A549 (cell line): ENCODE measurements around the gene MOB2. TPM values are rescaled to one million over a fixed set of nuclear protein-coding genes. Genes with fewer than 3 reads are reported as not detected.

Experiments used
- ATAC-seq, 2 experiments: fragments of 200-7000 bp in 1 of 2; fragments of >200 bp in 1 of 2; cut with Nextera tagmentation in 1 of 2; cut with Tn5 transposase in 1 of 2; 3 replicates each; pipeline versions ENCODE4 v1.8.0 to v1.9.1; 2018 to 2020; ENCODE audit warnings: mild to moderate bottlenecking in 1 of 2, moderate library complexity in 1 of 2
- CTCF ChIA-PET: fragments of 300-600 bp; sonication (Branson Sonifier 250); formaldehyde crosslinking; extraction: SDS; loops from one replicate; lab custom pipeline; 2021; ENCODE audit warnings: antibody characterized with exemption, inconsistent platforms; lab: Yijun Ruan, JAX
- POLR2A ChIA-PET: fragments of 350-600 bp; formaldehyde crosslinking; extraction: SDS; loops from one replicate; lab custom pipeline; 2021; ENCODE audit warnings: antibody characterized with exemption, inconsistent platforms; lab: Yijun Ruan, JAX
- DNase-seq, 2 experiments: peaks; one replicate each; pipeline versions ENCODE4 v3.0.0 to v3.0.0-alpha.2; 2011 to 2016; ENCODE audit warnings: low read depth in 1 of 2, low spot score in 1 of 2
- FAIRE-seq: peaks from 2 replicates; lab custom pipeline; 2011; peaks lifted over from hg19 to GRCh38; lab: Jason Lieb, UNC
- H3K27ac ChIP-seq, 2 experiments: fragments of >200 bp; sonication (Bioruptor Twin); formaldehyde crosslinking; 3 replicates each; pipeline ENCODE4 v1.5.1; 2016 to 2017
- H3K4me1 ChIP-seq: fragments of >200 bp; sonication (Bioruptor Twin); formaldehyde crosslinking; 3 replicates; pipeline ENCODE4 v1.6.1; 2016
- H3K4me2 ChIP-seq: fragments of >200 bp; sonication (Bioruptor Twin); formaldehyde crosslinking; 3 replicates; pipeline ENCODE4 v1.6.1; 2016
- H3K4me3 ChIP-seq: fragments of >200 bp; sonication (Bioruptor Twin); formaldehyde crosslinking; 3 replicates; pipeline ENCODE4 v1.5.1; 2016
- H3K9me3 ChIP-seq: fragments of >200 bp; sonication (Bioruptor Twin); formaldehyde crosslinking; 3 replicates; pipeline ENCODE4 v1.6.1; 2016
- CBX8 ChIP-seq: fragments of 200-600 bp; sonication (generic); IDR thresholded peaks from 2 replicates; pipeline ENCODE4 v1.6.1; 2016
- CEBPB ChIP-seq, 2 experiments: fragments of >200 bp in 1 of 2; sonication (Bioruptor Twin) in 1 of 2; formaldehyde crosslinking in 1 of 2; IDR thresholded peaks; 2 replicates each; pipeline ENCODE4 v1.6.1; 2012 to 2016
- CHD4 ChIP-seq: fragments of 200-600 bp; sonication (generic); IDR thresholded peaks from 2 replicates; pipeline ENCODE4 v1.6.1; 2016; ENCODE audit warnings: antibody characterized with exemption, mild to moderate bottlenecking, borderline replicate concordance
- EHMT2 ChIP-seq: fragments of 200-600 bp; sonication (generic); IDR thresholded peaks from 2 replicates; pipeline ENCODE4 v1.6.1; 2016; ENCODE audit warnings: antibody characterized with exemption, low read depth, mild to moderate bottlenecking, moderate library complexity
- ESRRA ChIP-seq: fragments of 150-350 bp; IDR thresholded peaks from 2 replicates; pipeline ENCODE4 v1.6.1; 2014; ENCODE audit warnings: mild to moderate bottlenecking, low read length, borderline replicate concordance
- FOSB ChIP-seq: fragments of 250-450 bp; sonication (Bioruptor Pico); IDR thresholded peaks from 2 replicates; pipeline ENCODE4 v1.5.0; 2020; ENCODE audit warnings: mild to moderate bottlenecking, moderate library complexity
- FOXS1 ChIP-seq: fragments of 250-450 bp; sonication (Bioruptor Pico); IDR thresholded peaks from 2 replicates; pipeline ENCODE4 v1.5.0; 2020; ENCODE audit warnings: mild to moderate bottlenecking, moderate library complexity
- GATA3 ChIP-seq: IDR thresholded peaks from 2 replicates; pipeline ENCODE4 v1.6.1; 2012; ENCODE audit warnings: borderline replicate concordance
- HDAC2 ChIP-seq: fragments of 200-600 bp; sonication (generic); IDR thresholded peaks from 2 replicates; pipeline ENCODE4 v1.6.1; 2016
- HOXB5 ChIP-seq: fragments of 250-450 bp; sonication (Bioruptor Pico); IDR thresholded peaks from 2 replicates; pipeline ENCODE4 v1.5.0; 2020; ENCODE audit warnings: mild to moderate bottlenecking, moderate library complexity
- KDM5A ChIP-seq: fragments of 200-600 bp; sonication (generic); IDR thresholded peaks from 2 replicates; pipeline ENCODE4 v1.6.1; 2016; ENCODE audit warnings: antibody characterized with exemption, mild to moderate bottlenecking
- MAZ ChIP-seq: fragments of 150-350 bp; IDR thresholded peaks from 2 replicates; pipeline ENCODE4 v1.6.1; 2014; ENCODE audit warnings: antibody characterized with exemption, low read depth, low read length, borderline replicate concordance
- NFE2L2 ChIP-seq: fragments of 150-350 bp; conservative IDR thresholded peaks from 2 replicates; pipeline ENCODE4 v1.6.1; 2014; ENCODE audit warnings: low read length
- NR3C1 ChIP-seq: fragments of >200 bp; sonication (Bioruptor Twin); formaldehyde crosslinking; IDR thresholded peaks from 3 replicates; pipeline ENCODE4 v1.6.1; 2017
- PHF8 ChIP-seq: fragments of 200-600 bp; sonication (generic); IDR thresholded peaks from 2 replicates; pipeline ENCODE4 v1.6.1; 2016; ENCODE audit warnings: low read depth, mild to moderate bottlenecking, antibody characterized with exemption, moderate library complexity, borderline replicate concordance
- RAD21 ChIP-seq, 2 experiments: fragments of >200 bp in 1 of 2; sonication (Bioruptor Twin) in 1 of 2; formaldehyde crosslinking in 1 of 2; IDR thresholded peaks in 1 of 2; conservative IDR thresholded peaks in 1 of 2; 2 replicates in 1 of 2; 3 replicates in 1 of 2; pipeline ENCODE4 v1.6.1; 2012 to 2018; ENCODE audit warnings: inconsistent platforms in 1 of 2
- RNF2 ChIP-seq: fragments of 200-600 bp; sonication (generic); IDR thresholded peaks from 2 replicates; pipeline ENCODE4 v1.6.1; 2016; ENCODE audit warnings: low read depth, mild to moderate bottlenecking, antibody characterized with exemption, moderate library complexity, borderline replicate concordance
- SMC3 ChIP-seq: fragments of >200 bp; sonication (Bioruptor Twin); formaldehyde crosslinking; IDR thresholded peaks from 3 replicates; pipeline ENCODE4 v1.6.1; 2018; ENCODE audit warnings: inconsistent platforms
- SREBF2 ChIP-seq: fragments of 450-650 bp; IDR thresholded peaks from 2 replicates; pipeline ENCODE4 v1.6.1; 2014; ENCODE audit warnings: mild to moderate bottlenecking, moderate library complexity
- TFCP2L1 ChIP-seq: fragments of 250-450 bp; sonication (Bioruptor Pico); IDR thresholded peaks from 2 replicates; pipeline ENCODE4 v1.5.0; 2021; ENCODE audit warnings: mild to moderate bottlenecking
- ZC3H11A ChIP-seq: fragments of 450-650 bp; IDR thresholded peaks from 2 replicates; pipeline ENCODE4 v1.6.1; 2014; ENCODE audit warnings: antibody characterized with exemption, mild to moderate bottlenecking
- WGBS: methylation state at CpG from one replicate; pipeline ENCODE4 v1.1.6; 2017; ENCODE audit errors: missing lambda C conversion rate; 5-methylcytosine and 5-hydroxymethylcytosine counted together
- polyA plus RNA-seq, 4 experiments: library from polyadenylated mRNA; depleted of rRNA in 3 of 4; stranded (reverse); fragments of >200 nt; fragmentation: RNase III in 1 of 4; extraction: RNeasy Plus Mini Kit Qiagen cat#74134 plus additional on column Dnase treatment in 1 of 4; gene quantifications; 2 replicates in 3 of 4; 3 replicates in 1 of 4; pipeline ENCODE4 v1.2.3, GENCODE V29; 2011 to 2017
- TF ChIP-seq, protein P1 (sequence below): IDR thresholded peaks from 2 replicates; pipeline ENCODE4 v1.6.1; 2012
- TF ChIP-seq, protein P2 (sequence below): fragments of >200 bp; sonication (Bioruptor Twin); formaldehyde crosslinking; IDR thresholded peaks from 3 replicates; pipeline ENCODE4 v1.6.1; 2016
- TF ChIP-seq, protein P3 (sequence below): fragments of >200 bp; sonication (Bioruptor Twin); formaldehyde crosslinking; IDR thresholded peaks from 3 replicates; pipeline ENCODE4 v1.5.1; 2016
- TF ChIP-seq, protein P4 (sequence below): fragments of 250-450 bp; sonication (Bioruptor Pico); IDR thresholded peaks from 2 replicates; pipeline ENCODE4 v1.5.0; 2021; ENCODE audit warnings: mild to moderate bottlenecking, moderate library complexity, borderline replicate concordance

MOB2 gene
- polyA plus RNA-seq, 2 of the 4 experiments (the other 2 are of a cell fraction), result 25.4 to 38.2 TPM

DNA sequence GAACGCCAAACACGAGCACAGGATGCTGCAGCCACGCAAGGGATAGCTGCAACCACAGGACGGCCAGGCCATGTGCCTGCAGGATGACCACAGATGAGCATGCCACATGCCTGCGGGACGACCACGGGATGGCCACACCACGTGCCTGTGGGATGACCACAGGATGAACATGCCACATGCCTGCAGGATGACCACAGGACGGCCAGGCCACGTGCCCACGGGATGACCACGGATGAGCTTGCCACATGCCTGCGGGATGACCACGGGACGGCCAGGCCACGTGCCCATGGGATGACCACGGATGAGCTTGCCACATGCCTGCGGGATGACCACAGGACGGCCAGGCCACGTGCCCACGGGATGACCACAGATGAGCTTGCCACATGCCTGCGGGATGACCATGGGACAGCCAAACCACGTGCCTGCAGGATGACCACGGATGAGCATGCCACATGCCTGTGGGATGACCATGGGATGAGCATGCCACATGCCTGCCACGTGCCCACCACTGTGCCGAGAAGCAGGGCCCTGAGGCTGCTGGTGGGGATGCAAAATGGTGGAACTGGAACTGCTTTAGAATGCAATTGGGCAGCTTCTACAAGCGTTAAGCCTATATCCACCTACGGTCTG, 12.8 kb upstream of the MOB2 start:
- no peak for FAIRE-seq
- no peak overlapping the region for H3K4me3 ChIP-seq
- POLR2A ChIA-PET, result no interaction called here
- TF ChIP-seq CEBPB (IDR thresholded peaks at IDR 0.05) (no peak), NR3C1 (no peak), PHF8 (no peak), NFE2L2 (no peak), CBX8 (no peak), FOXS1 (CRISPR knock-in tag) (no peak), SMC3 (no peak), ZC3H11A (no peak), HDAC2 (no peak), SREBF2 (no peak), RNF2 (no peak), TFCP2L1 (no peak), FOSB (CRISPR knock-in tag) (no peak), GATA3 (no peak), EHMT2 (no peak), HOXB5 (CRISPR knock-in tag) (no peak)
- TF ChIP-seq, protein P1, sequence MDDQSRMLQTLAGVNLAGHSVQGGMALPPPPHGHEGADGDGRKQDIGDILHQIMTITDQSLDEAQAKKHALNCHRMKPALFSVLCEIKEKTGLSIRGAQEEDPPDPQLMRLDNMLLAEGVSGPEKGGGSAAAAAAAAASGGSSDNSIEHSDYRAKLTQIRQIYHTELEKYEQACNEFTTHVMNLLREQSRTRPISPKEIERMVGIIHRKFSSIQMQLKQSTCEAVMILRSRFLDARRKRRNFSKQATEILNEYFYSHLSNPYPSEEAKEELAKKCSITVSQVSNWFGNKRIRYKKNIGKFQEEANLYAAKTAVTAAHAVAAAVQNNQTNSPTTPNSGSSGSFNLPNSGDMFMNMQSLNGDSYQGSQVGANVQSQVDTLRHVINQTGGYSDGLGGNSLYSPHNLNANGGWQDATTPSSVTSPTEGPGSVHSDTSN, result no peak
- TF ChIP-seq, protein P2, sequence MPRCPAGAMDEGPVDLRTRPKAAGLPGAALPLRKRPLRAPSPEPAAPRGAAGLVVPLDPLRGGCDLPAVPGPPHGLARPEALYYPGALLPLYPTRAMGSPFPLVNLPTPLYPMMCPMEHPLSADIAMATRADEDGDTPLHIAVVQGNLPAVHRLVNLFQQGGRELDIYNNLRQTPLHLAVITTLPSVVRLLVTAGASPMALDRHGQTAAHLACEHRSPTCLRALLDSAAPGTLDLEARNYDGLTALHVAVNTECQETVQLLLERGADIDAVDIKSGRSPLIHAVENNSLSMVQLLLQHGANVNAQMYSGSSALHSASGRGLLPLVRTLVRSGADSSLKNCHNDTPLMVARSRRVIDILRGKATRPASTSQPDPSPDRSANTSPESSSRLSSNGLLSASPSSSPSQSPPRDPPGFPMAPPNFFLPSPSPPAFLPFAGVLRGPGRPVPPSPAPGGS, result no peak
- CTCF ChIA-PET, result interaction anchor here (0.8 to 1.2 kb wide), 2 partner anchors 17 to 47 kb away, joined by 3 to 4 read pairs; no protein-coding TSS in a partner anchor
- DNase-seq, result peak in 1 of 2 experiments; percentile 17
- H3K4me1 ChIP-seq, result no peaks in the 10 kb centered on the region
- no peak for ATAC-seq
- 86% methylated on average over 16 of the region's 28 CpGs for WGBS
- H3K4me2 ChIP-seq, result no peak overlapping the region
- H3K9me3 ChIP-seq, result no peaks in the 10 kb centered on the region
- H3K27ac ChIP-seq, result no peak overlapping the region

DNA sequence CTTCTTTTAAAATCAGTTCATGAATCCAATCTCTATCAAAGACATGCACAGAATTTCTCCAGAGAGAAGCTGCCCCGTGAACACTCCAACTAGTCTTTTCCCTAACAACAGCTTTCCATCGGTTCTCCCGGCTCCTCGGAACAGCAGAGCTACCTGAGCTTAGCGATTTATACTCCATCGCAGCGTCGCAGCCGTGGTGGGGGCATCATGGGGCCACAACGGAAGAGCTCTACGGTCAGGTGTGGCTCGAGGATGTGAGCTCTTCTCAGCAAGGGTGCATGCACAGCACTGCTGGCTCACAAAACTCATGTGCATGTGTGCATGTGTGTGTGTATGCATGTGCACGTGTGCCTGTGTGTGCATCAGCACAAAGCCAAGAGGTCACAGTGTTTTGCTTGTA, 11.7 kb upstream of the MOB2 start:
- H3K4me1 ChIP-seq, result no peaks in the 10 kb centered on the region
- 95% methylated on average over 12 of the region's 13 CpGs for WGBS
- no peak for ATAC-seq
- POLR2A ChIA-PET, result no interaction called here
- TF ChIP-seq RNF2 (no peak), RAD21 (conservative IDR thresholded peaks at IDR 0.05 in 1 of 2, IDR thresholded peaks at IDR 0.05 in 1 of 2) (no peak), CBX8 (no peak), MAZ (no peak), KDM5A (no peak)
- TF ChIP-seq, all 56 proteins: peak for 0
- no peak overlapping the region for H3K4me3 ChIP-seq
- no peak overlapping the region for H3K4me2 ChIP-seq
- H3K27ac ChIP-seq, result no peak overlapping the region
- no peaks in the 10 kb centered on the region for H3K9me3 ChIP-seq
- CTCF ChIA-PET, result interaction anchor here (0.6 to 1.3 kb wide), 4 partner anchors 9 to 77 kb away, joined by 3 to 4 read pairs (median 3); no protein-coding TSS in a partner anchor
- FAIRE-seq (no peak), DNase-seq (no peak)

DNA sequence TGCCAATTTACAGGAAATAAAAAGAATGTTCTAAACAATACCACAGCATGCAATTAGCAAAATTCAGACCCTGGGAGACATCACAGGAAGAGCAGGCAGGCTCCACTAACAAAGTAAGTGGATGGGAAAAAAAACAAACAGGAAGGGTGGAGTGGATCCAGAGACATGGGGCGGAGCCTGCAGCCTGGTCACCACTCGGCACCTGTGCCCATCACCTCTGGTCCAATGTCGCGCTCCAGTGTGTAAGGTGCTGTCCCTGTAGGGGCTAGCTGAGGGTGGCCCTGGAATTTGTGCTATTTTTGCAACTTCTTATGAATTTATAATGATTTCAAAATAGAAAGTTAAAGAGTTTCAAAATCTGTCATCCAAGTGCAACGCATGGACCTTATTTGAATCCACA, 11.0 kb upstream of the MOB2 start:
- CTCF ChIA-PET, result interaction anchor here (0.9 to 1.3 kb wide), 3 partner anchors 18 to 77 kb away, joined by 3 to 4 read pairs (median 3); no protein-coding TSS in a partner anchor
- no peak overlapping the region for H3K27ac ChIP-seq
- no peak for DNase-seq
- 96% methylated on average over 5 of the region's 5 CpGs for WGBS
- POLR2A ChIA-PET, result no interaction called here
- TF ChIP-seq NFE2L2 (no peak), CHD4 (no peak), ESRRA (no peak)
- TF ChIP-seq, protein P3, sequence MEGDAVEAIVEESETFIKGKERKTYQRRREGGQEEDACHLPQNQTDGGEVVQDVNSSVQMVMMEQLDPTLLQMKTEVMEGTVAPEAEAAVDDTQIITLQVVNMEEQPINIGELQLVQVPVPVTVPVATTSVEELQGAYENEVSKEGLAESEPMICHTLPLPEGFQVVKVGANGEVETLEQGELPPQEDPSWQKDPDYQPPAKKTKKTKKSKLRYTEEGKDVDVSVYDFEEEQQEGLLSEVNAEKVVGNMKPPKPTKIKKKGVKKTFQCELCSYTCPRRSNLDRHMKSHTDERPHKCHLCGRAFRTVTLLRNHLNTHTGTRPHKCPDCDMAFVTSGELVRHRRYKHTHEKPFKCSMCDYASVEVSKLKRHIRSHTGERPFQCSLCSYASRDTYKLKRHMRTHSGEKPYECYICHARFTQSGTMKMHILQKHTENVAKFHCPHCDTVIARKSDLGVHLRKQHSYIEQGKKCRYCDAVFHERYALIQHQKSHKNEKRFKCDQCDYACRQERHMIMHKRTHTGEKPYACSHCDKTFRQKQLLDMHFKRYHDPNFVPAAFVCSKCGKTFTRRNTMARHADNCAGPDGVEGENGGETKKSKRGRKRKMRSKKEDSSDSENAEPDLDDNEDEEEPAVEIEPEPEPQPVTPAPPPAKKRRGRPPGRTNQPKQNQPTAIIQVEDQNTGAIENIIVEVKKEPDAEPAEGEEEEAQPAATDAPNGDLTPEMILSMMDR, result no peak
- TF ChIP-seq, protein P4, sequence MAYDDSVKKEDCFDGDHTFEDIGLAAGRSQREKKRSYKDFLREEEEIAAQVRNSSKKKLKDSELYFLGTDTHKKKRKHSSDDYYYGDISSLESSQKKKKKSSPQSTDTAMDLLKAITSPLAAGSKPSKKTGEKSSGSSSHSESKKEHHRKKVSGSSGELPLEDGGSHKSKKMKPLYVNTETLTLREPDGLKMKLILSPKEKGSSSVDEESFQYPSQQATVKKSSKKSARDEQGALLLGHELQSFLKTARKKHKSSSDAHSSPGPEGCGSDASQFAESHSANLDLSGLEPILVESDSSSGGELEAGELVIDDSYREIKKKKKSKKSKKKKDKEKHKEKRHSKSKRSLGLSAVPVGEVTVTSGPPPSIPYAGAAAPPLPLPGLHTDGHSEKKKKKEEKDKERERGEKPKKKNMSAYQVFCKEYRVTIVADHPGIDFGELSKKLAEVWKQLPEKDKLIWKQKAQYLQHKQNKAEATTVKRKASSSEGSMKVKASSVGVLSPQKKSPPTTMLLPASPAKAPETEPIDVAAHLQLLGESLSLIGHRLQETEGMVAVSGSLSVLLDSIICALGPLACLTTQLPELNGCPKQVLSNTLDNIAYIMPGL, result no peak
- TF ChIP-seq, all 56 proteins: peak for 0
- H3K4me2 ChIP-seq, result no peak overlapping the region
- H3K4me3 ChIP-seq, result no peak overlapping the region
- H3K4me1 ChIP-seq, result no peaks in the 10 kb centered on the region
- ATAC-seq (no peak), FAIRE-seq (no peak)
- no peaks in the 10 kb centered on the region for H3K9me3 ChIP-seq
